K562 (cell line): Measurements from ENCODE around the gene AMFR. TPM values are rescaled to one million over a fixed set of nuclear protein-coding genes. Genes with fewer than 3 reads are reported as not detected.

Source experiments
- DDX20 ChIP-seq: fragments of 450-650 bp; IDR thresholded peaks from 2 replicates; pipeline ENCODE4 v1.6.1; 2016; ENCODE audit warnings: missing genetic modification characterization, low read depth, mild to moderate bottlenecking, missing compliant biosample characterization, moderate library complexity
- GTF2E2 ChIP-seq: fragments of 200-800 bp; sonication (Bioruptor generic); IDR thresholded peaks from 2 replicates; pipeline ENCODE4 v1.6.1; 2016; ENCODE audit warnings: missing genetic modification characterization, missing compliant biosample characterization
- HMBOX1 ChIP-seq: sonication (generic); IDR thresholded peaks from 2 replicates; pipeline ENCODE4 v1.6.1; 2016
- MEF2A ChIP-seq: IDR thresholded peaks from 2 replicates; pipeline ENCODE4 v1.6.1; 2011; ENCODE audit warnings: low read depth, mild to moderate bottlenecking, low read length, moderate library complexity; ENCODE audit not compliant: control insufficient read depth
- MYBL2 ChIP-seq, 2 experiments: fragments of 450-650 bp in 1 of 2; sonication (generic) in 1 of 2; formaldehyde crosslinking in 1 of 2; IDR thresholded peaks; 2 replicates each; pipeline versions ENCODE4 v1.6.1 to v1.8.1; 2017 to 2022; ENCODE audit warnings: borderline replicate concordance in 1 of 2, inconsistent platforms in 1 of 2, low read depth in 1 of 2, mild to moderate bottlenecking in 1 of 2, missing genetic modification reagents in 1 of 2, moderate library complexity in 1 of 2
- MYC ChIP-seq, 2 experiments: fragments of 250-450 bp in 1 of 2; sonication (Bioruptor Pico) in 1 of 2; IDR thresholded peaks; 2 replicates each; pipeline versions ENCODE4 v1.5.1 to v1.6.1; 2012 to 2021; ENCODE audit warnings: low read depth in 2 of 2, borderline replicate concordance in 1 of 2, improper control_type of control experiment in 1 of 2, low read length in 1 of 2, mild to moderate bottlenecking in 1 of 2, moderate library complexity in 1 of 2
- RUNX1 ChIP-seq: sonication (generic); IDR thresholded peaks from 2 replicates; pipeline ENCODE4 v1.6.1; 2016; ENCODE audit warnings: antibody characterized with exemption, low read depth
- ZBTB11 ChIP-seq, 3 experiments: fragments of 200-800 bp in 1 of 3; fragments of 250-450 bp in 1 of 3; fragments of 450-650 bp in 1 of 3; sonication (Bioruptor Pico) in 1 of 3; sonication (Bioruptor generic) in 1 of 3; formaldehyde crosslinking in 1 of 3; IDR thresholded peaks; 2 replicates each; pipeline versions ENCODE4 v1.6.1 to v1.8.0; 2016 to 2022; ENCODE audit warnings: mild to moderate bottlenecking in 2 of 3, missing genetic modification characterization in 2 of 3, missing compliant biosample characterization in 1 of 3, moderate library complexity in 1 of 3
- ZBTB40 ChIP-seq, 2 experiments: fragments of 450-650 bp in 1 of 2; sonication (generic) in 1 of 2; formaldehyde crosslinking in 1 of 2; IDR thresholded peaks; 2 replicates each; pipeline versions ENCODE4 v1.7.1 to v1.9.0; 2016 to 2022; ENCODE audit warnings: inconsistent platforms in 1 of 2, mild to moderate bottlenecking in 1 of 2, missing genetic modification reagents in 1 of 2
- polyA plus RNA-seq, 8 experiments: library from polyadenylated mRNA; depleted of rRNA in 4 of 8; stranded (reverse) in 5 of 8; unstranded in 3 of 8; fragments of >200 nt; fragmentation: Nextera tagmentation in 2 of 8; fragmentation: Illumina TruSeq in 1 of 8; extraction: Ambion mirVana in 2 of 8; extraction: Trizol in 1 of 8; gene quantifications; 2 replicates each; pipeline versions ENCODE4 v1.2.1 to v1.2.3, GENCODE V29; 2011 to 2014; ENCODE audit warnings: inconsistent platforms in 1 of 8, missing spikeins in 1 of 8
- total RNA-seq, 7 experiments: library from RNA; depleted of rRNA in 6 of 7; stranded (reverse); fragments of >200 nt in 6 of 7; fragmentation: Illumina TruSeq in 2 of 7; extraction: Trizol in 2 of 7; gene quantifications; 2 replicates each; pipeline versions ENCODE4 v1.2.1 to v1.2.3, GENCODE V29; 2011 to 2021; ENCODE audit warnings: low replicate concordance in 1 of 7

AMFR gene
- total and polyA plus RNA-seq, 9 of the 15 experiments (the other 6 are each of a cell fraction or from before 2014, with no cell fraction given), result 15.6 to 113 (median 58.4) TPM

- TF ChIP-seq MYC (IDR thresholded peaks at IDR 0.05; ENCODE audit: low read depth, low read length), result peak; percentile 11; the same call in 1 of the 2 replicates
- no peak for TF ChIP-seq MYC (CRISPR knock-in tag; IDR thresholded peaks at IDR 0.05; ENCODE audit: borderline replicate concordance, low read depth)
- peak; percentile 54; the same call in 1 of the 2 replicates for TF ChIP-seq MEF2A
- TF ChIP-seq DDX20, result peak; percentile 44; the same call in 1 of the 2 replicates
- peak in 1 of 3 experiments; percentile 42; a peak in 2 of 6 replicates for TF ChIP-seq ZBTB11 (CRISPR knock-in tag; IDR thresholded peaks at IDR 0.05)
- no peak for TF ChIP-seq MYBL2 (IDR thresholded peaks at IDR 0.05; ENCODE audit: low read depth)
- TF ChIP-seq MYBL2 (CRISPR knock-in tag; IDR thresholded peaks at IDR 0.05; ENCODE audit: borderline replicate concordance), result no peak
- TF ChIP-seq RUNX1, result no peak
- no peak for TF ChIP-seq HMBOX1
- TF ChIP-seq ZBTB40 (IDR thresholded peaks at IDR 0.05), result peak; percentile 13; the same call in 1 of the 2 replicates
- no peak for TF ChIP-seq ZBTB40 (CRISPR knock-in tag; IDR thresholded peaks at IDR 0.05)
- TF ChIP-seq GTF2E2, result no peak
These were observed 36.9 kb upstream of the AMFR start (continued) for GRCh38 chr16:56462064-56462796.
